GM12878 (cell line): ENCODE measurements around the gene WSCD1.

Source experiments
- GATAD2B ChIP-seq: fragments of 450-650 bp; conservative IDR thresholded peaks from 2 replicates; pipeline ENCODE4 v1.6.1; 2017; ENCODE audit warnings: low read depth, mild to moderate bottlenecking, moderate library complexity
- HDGF ChIP-seq: fragments of 450-650 bp; IDR thresholded peaks from 2 replicates; pipeline ENCODE4 v1.6.1; 2016; ENCODE audit warnings: antibody characterized with exemption
- MAX ChIP-seq: IDR thresholded peaks from 2 replicates; pipeline ENCODE4 v1.6.1; 2012; ENCODE audit warnings: low read depth, low read length, improper control_type of control experiment
- POLR2AphosphoS2 ChIP-seq: IDR thresholded peaks from 2 replicates; pipeline ENCODE4 v1.6.1; 2011; ENCODE audit warnings: low read depth, mild to moderate bottlenecking, low read length, improper control_type of control experiment, moderate library complexity
- RFX5 ChIP-seq: IDR thresholded peaks from 2 replicates; pipeline ENCODE4 v1.6.1; 2011; ENCODE audit warnings: low read depth, low read length, improper control_type of control experiment
- TF ChIP-seq, protein P1 (sequence below): IDR thresholded peaks from 2 replicates; pipeline ENCODE4 v1.6.1; 2012; ENCODE audit warnings: low read depth, low read length, improper control_type of control experiment

- TF ChIP-seq GATAD2B, result no peak
- no peak for TF ChIP-seq HDGF
- TF ChIP-seq, protein P1, sequence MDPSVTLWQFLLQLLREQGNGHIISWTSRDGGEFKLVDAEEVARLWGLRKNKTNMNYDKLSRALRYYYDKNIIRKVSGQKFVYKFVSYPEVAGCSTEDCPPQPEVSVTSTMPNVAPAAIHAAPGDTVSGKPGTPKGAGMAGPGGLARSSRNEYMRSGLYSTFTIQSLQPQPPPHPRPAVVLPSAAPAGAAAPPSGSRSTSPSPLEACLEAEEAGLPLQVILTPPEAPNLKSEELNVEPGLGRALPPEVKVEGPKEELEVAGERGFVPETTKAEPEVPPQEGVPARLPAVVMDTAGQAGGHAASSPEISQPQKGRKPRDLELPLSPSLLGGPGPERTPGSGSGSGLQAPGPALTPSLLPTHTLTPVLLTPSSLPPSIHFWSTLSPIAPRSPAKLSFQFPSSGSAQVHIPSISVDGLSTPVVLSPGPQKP, result no peak
- no peak for TF ChIP-seq RFX5
- no peak for TF ChIP-seq MAX
- TF ChIP-seq POLR2AphosphoS2, result no peak
These were observed 1.4 kb downstream of the WSCD1 start for GRCh38 chr17:6071528-6072065.
